Activated CD8-positive, alpha-beta memory T cell treated with anti-CD3 and anti-CD28 coated beads, Interleukin-2, amount 50 U/mL, for 1 hour (primary cell): Measurements from ENCODE around the gene CEP164.

Experiments
- DNase-seq: peaks from one replicate; pipeline ENCODE4 v3.0.0-alpha.2; 2020; ENCODE audit errors: extremely low read depth

Gene CEP164

GRCh38 chr11:117461396-117462182, 133.9 kb downstream of the CEP164 start:
- no peak for DNase-seq

- DNase-seq: no peak
Measured at GRCh38 chr11:117462183-117462863, 134.7 kb downstream of the CEP164 start.

- DNase-seq: no peak
Measured at GRCh38 chr11:117462864-117463247, 135.2 kb downstream of the CEP164 start.
